Measurements from ENCODE around the gene SNED1.
"Not testable (repeated sequence)": the region's sequence is repeated elsewhere in the genome, so short reads cannot be mapped to it uniquely, and the experiment has no call there.

Gene SNED1

GRCh38 chr2:240975903-240976302 lies 22.5 kb upstream of the SNED1 start:
- not testable (repeated sequence) for H3K23ac ChIP-seq (ENCODE audit: low read depth, low read length, poor library complexity); H3K4me2 ChIP-seq (ENCODE audit: insufficient read depth, low read length, poor library complexity, severe bottlenecking); H3K4me3 ChIP-seq (ENCODE audit: low read length in 2 of 2); H3K14ac ChIP-seq (ENCODE audit: low read length); H2AK5ac ChIP-seq (ENCODE audit: low read depth, low read length); H4K91ac ChIP-seq (ENCODE audit: low read depth, low read length, poor library complexity); H3K9ac ChIP-seq (ENCODE audit: low read depth, low read length, poor library complexity); H2BK120ac ChIP-seq (ENCODE audit: low read depth, low read length); H3K27ac ChIP-seq (replicated peaks; ENCODE audit: low read length); H3K79me1 ChIP-seq (ENCODE audit: low read depth, low read length); H3K36me3 ChIP-seq (replicated peaks in 1 of 2; ENCODE audit: control insufficient read depth in 2 of 2, insufficient read depth in 2 of 2, low read length in 2 of 2); H3K4ac ChIP-seq (ENCODE audit: low read length); H2BK12ac ChIP-seq (ENCODE audit: low read length); H3K4me1 ChIP-seq (ENCODE audit: control insufficient read depth in 2 of 2, insufficient read depth in 1 of 2, low read depth in 1 of 2, low read length in 2 of 2); H2AFZ ChIP-seq (ENCODE audit: low read length); DNase-seq (ENCODE audit: low spot score); H3K18ac ChIP-seq (ENCODE audit: low read length); H2BK5ac ChIP-seq (ENCODE audit: low read length); H3K9me3 ChIP-seq (replicated peaks in 1 of 2; ENCODE audit: control insufficient read depth in 2 of 2, insufficient read depth in 1 of 2, low read depth in 1 of 2, low read length in 2 of 2); H4K8ac ChIP-seq (ENCODE audit: low read depth, low read length); H2BK15ac ChIP-seq (ENCODE audit: low read length)
- peaks cover 0 to 23% (median 0%) of the 10 kb centered on the region in 3 experiments for H3K27me3 ChIP-seq (ENCODE audit: control insufficient read depth in 3 of 3, insufficient read depth in 3 of 3, low read depth in 1 of 3, low read length in 3 of 3)
- no CpG with 5 or more reads among the region's 4 CpGs for WGBS, 2 donors (ENCODE audit: extremely low coverage in 2 of 2, insufficient read length in 2 of 2, insufficient replicate concordance in 1 of 2)

- WGBS, 2 donors (ENCODE audit: extremely low coverage in 2 of 2, insufficient read length in 2 of 2, insufficient replicate concordance in 1 of 2) = no CpG with 5 or more reads among the region's 4 CpGs
- H3K23ac ChIP-seq (ENCODE audit: low read depth, low read length, poor library complexity) = no peak overlapping the region
- H3K9me3 ChIP-seq (replicated peaks in 1 of 2; ENCODE audit: control insufficient read depth in 2 of 2, insufficient read depth in 1 of 2, low read depth in 1 of 2, low read length in 2 of 2) = peaks cover 0 to 2% of the 10 kb centered on the region in 2 donors
Observed at GRCh38 chr2:240981280-240981679, 17.1 kb upstream of the SNED1 start.

GRCh38 chr2:240981871-240982800 lies 16.3 kb upstream of the SNED1 start:
- peak overlapping the region; percentile 97 for H2AK5ac ChIP-seq (ENCODE audit: low read depth, low read length)
- peak overlapping the region in 1 of 2 donors; percentile 24 for H3K4me3 ChIP-seq (ENCODE audit: low read length in 2 of 2)
- peak overlapping the region; percentile 47 for H2BK15ac ChIP-seq (ENCODE audit: low read length)
- H3K23ac ChIP-seq (ENCODE audit: low read depth, low read length, poor library complexity) = peak overlapping the region; percentile 85
- H2BK5ac ChIP-seq (ENCODE audit: low read length) = no peak overlapping the region
- H3K18ac ChIP-seq (ENCODE audit: low read length) = peak overlapping the region; percentile 52
- H4K91ac ChIP-seq (ENCODE audit: low read depth, low read length, poor library complexity) = peak overlapping the region; percentile 9
- peaks cover 1% of the 10 kb centered on the region for H3K79me1 ChIP-seq (ENCODE audit: low read depth, low read length)
- H3K4me2 ChIP-seq (ENCODE audit: insufficient read depth, low read length, poor library complexity, severe bottlenecking) = no peak overlapping the region
- no peak for DNase-seq (ENCODE audit: low spot score)
- H4K8ac ChIP-seq (ENCODE audit: low read depth, low read length) = no peak overlapping the region
- peak overlapping the region; percentile 88 for H2BK12ac ChIP-seq (ENCODE audit: low read length)
- peaks cover 0 to 2% of the 10 kb centered on the region in 2 donors for H3K4me1 ChIP-seq (ENCODE audit: control insufficient read depth in 2 of 2, insufficient read depth in 1 of 2, low read depth in 1 of 2, low read length in 2 of 2)
- H2AFZ ChIP-seq (ENCODE audit: low read length) = no peak overlapping the region
- no CpG with 5 or more reads among the region's 25 CpGs for WGBS, 2 donors (ENCODE audit: extremely low coverage in 2 of 2, insufficient read length in 2 of 2, insufficient replicate concordance in 1 of 2)
- no peak overlapping the region for H3K9ac ChIP-seq (ENCODE audit: low read depth, low read length, poor library complexity)
- H3K27ac ChIP-seq (replicated peaks; ENCODE audit: low read length) = no peak overlapping the region
- H3K4ac ChIP-seq (ENCODE audit: low read length) = no peak overlapping the region
- peaks cover 0 to 39% (median 19%) of the 10 kb centered on the region in 3 experiments for H3K27me3 ChIP-seq (ENCODE audit: control insufficient read depth in 3 of 3, insufficient read depth in 3 of 3, low read depth in 1 of 3, low read length in 3 of 3)
- peaks cover 0 to 2% of the 10 kb centered on the region in 2 donors for H3K9me3 ChIP-seq (replicated peaks in 1 of 2; ENCODE audit: control insufficient read depth in 2 of 2, insufficient read depth in 1 of 2, low read depth in 1 of 2, low read length in 2 of 2)
- H3K14ac ChIP-seq (ENCODE audit: low read length) = peak overlapping the region; percentile 4
- H2BK120ac ChIP-seq (ENCODE audit: low read depth, low read length) = no peak overlapping the region
- H3K36me3 ChIP-seq (replicated peaks in 1 of 2; ENCODE audit: control insufficient read depth in 2 of 2, insufficient read depth in 2 of 2, low read length in 2 of 2) = no peaks in the 10 kb centered on the region

More at GRCh38 chr2:240981280-240981679, 17.1 kb upstream of the SNED1 start:
- H3K9ac ChIP-seq (ENCODE audit: low read depth, low read length, poor library complexity) = no peak overlapping the region
- H3K4ac ChIP-seq (ENCODE audit: low read length) = no peak overlapping the region
- H4K91ac ChIP-seq (ENCODE audit: low read depth, low read length, poor library complexity) = no peak overlapping the region
- H3K79me1 ChIP-seq (ENCODE audit: low read depth, low read length) = no peaks in the 10 kb centered on the region
- no peak overlapping the region for H2AFZ ChIP-seq (ENCODE audit: low read length)
- peaks cover 0 to 35% (median 19%) of the 10 kb centered on the region in 3 experiments for H3K27me3 ChIP-seq (ENCODE audit: control insufficient read depth in 3 of 3, insufficient read depth in 3 of 3, low read depth in 1 of 3, low read length in 3 of 3)
- H2BK15ac ChIP-seq (ENCODE audit: low read length) = no peak overlapping the region
- no peak overlapping the region for H3K4me3 ChIP-seq (ENCODE audit: low read length in 2 of 2)
- no peak overlapping the region for H2BK5ac ChIP-seq (ENCODE audit: low read length)
- no peaks in the 10 kb centered on the region for H3K36me3 ChIP-seq (replicated peaks in 1 of 2; ENCODE audit: control insufficient read depth in 2 of 2, insufficient read depth in 2 of 2, low read length in 2 of 2)
- H3K4me1 ChIP-seq (ENCODE audit: control insufficient read depth in 2 of 2, insufficient read depth in 1 of 2, low read depth in 1 of 2, low read length in 2 of 2) = peaks cover 0 to 2% of the 10 kb centered on the region in 2 donors
- no peak overlapping the region for H3K18ac ChIP-seq (ENCODE audit: low read length)
- no peak for DNase-seq (ENCODE audit: low spot score)
- H2AK5ac ChIP-seq (ENCODE audit: low read depth, low read length) = no peak overlapping the region
- no peak overlapping the region for H2BK12ac ChIP-seq (ENCODE audit: low read length)
- no peak overlapping the region for H2BK120ac ChIP-seq (ENCODE audit: low read depth, low read length)
- no peak overlapping the region for H4K8ac ChIP-seq (ENCODE audit: low read depth, low read length)
- no peak overlapping the region for H3K27ac ChIP-seq (replicated peaks; ENCODE audit: low read length)
- no peak overlapping the region for H3K4me2 ChIP-seq (ENCODE audit: insufficient read depth, low read length, poor library complexity, severe bottlenecking)
- no peak overlapping the region for H3K14ac ChIP-seq (ENCODE audit: low read length)

DNA sequence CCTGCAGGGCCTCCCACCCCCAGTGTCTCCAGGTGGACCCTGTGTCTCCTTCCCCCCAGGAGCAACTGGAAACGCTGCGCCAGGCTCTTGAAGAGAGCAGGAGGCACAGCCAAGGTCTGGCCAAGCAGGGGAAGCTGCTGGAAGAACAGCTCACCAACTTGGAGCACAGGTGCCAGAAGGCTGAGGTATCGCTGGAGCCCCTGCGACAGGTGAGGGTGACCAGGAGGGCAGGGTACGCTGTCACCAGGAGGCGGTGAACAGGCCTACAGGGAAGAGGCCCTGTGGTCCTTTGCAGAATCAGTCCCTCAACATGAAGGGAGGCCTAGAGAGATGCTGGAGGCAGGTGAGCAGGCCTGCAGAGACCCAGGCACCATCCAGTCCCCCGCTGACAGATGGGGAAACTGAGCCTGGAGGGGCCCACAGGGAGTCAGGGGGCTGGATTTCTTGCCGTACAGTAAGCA lies 15.6 kb upstream of the SNED1 start:
- Histone ChIP-seq H3K9ac (ENCODE audit: low read depth, low read length, poor library complexity) (peak overlapping the region; percentile 30), H2AK5ac (ENCODE audit: low read depth, low read length) (peak overlapping the region; percentile 97), H3K36me3 (replicated peaks in 1 of 2; ENCODE audit: control insufficient read depth in 2 of 2, insufficient read depth in 2 of 2, low read length in 2 of 2) (no peaks in the 10 kb centered on the region), H3K4me1 (ENCODE audit: control insufficient read depth in 2 of 2, insufficient read depth in 1 of 2, low read depth in 1 of 2, low read length in 2 of 2) (peaks cover 0 to 2% of the 10 kb centered on the region in 2 donors), H4K91ac (ENCODE audit: low read depth, low read length, poor library complexity) (no peak overlapping the region), H3K4me3 (ENCODE audit: low read length in 2 of 2) (no peak overlapping the region), H3K4me2 (ENCODE audit: insufficient read depth, low read length, poor library complexity, severe bottlenecking) (no peak overlapping the region), H2AFZ (ENCODE audit: low read length) (no peak overlapping the region), H3K79me1 (ENCODE audit: low read depth, low read length) (peaks cover 1% of the 10 kb centered on the region), H3K23ac (ENCODE audit: low read depth, low read length, poor library complexity) (peak overlapping the region; percentile 85), H4K8ac (ENCODE audit: low read depth, low read length) (no peak overlapping the region), H3K27ac (replicated peaks; ENCODE audit: low read length) (no peak overlapping the region), H3K18ac (ENCODE audit: low read length) (peak overlapping the region; percentile 57), H3K14ac (ENCODE audit: low read length) (peak overlapping the region; percentile 17), H3K9me3 (replicated peaks in 1 of 2; ENCODE audit: control insufficient read depth in 2 of 2, insufficient read depth in 1 of 2, low read depth in 1 of 2, low read length in 2 of 2) (peaks cover 0 to 7% of the 10 kb centered on the region in 2 donors), H2BK5ac (ENCODE audit: low read length) (no peak overlapping the region), H2BK120ac (ENCODE audit: low read depth, low read length) (no peak overlapping the region), H3K4ac (ENCODE audit: low read length) (no peak overlapping the region), H2BK15ac (ENCODE audit: low read length) (peak overlapping the region; percentile 47), H2BK12ac (ENCODE audit: low read length) (peak overlapping the region; percentile 30), H3K27me3 (ENCODE audit: control insufficient read depth in 3 of 3, insufficient read depth in 3 of 3, low read depth in 1 of 3, low read length in 3 of 3) (peaks cover 0 to 46% (median 19%) of the 10 kb centered on the region in 3 experiments)
- DNase-seq (ENCODE audit: low spot score) = no peak
- no CpG with 5 or more reads among the region's 8 CpGs for WGBS, 2 donors (ENCODE audit: extremely low coverage in 2 of 2, insufficient read length in 2 of 2, insufficient replicate concordance in 1 of 2)
